AG04450 (cell line): Measurements from ENCODE around the gene SOD3. TPM values are rescaled to one million over a fixed set of nuclear protein-coding genes. Genes with fewer than 3 reads are reported as not detected.
A peak's percentile ranks its signal among the peaks of the same experiment; 100 is the strongest.

Experiments
- CTCF ChIA-PET: fragments of 300-600, 350-600 bp; formaldehyde crosslinking; extraction: SDS; loops from one replicate; lab custom pipeline; 2022; ENCODE audit warnings: antibody characterized with exemption, inconsistent platforms; lab: Charles Lee
- POLR2A ChIA-PET: fragments of 350-600 bp; formaldehyde crosslinking; extraction: SDS; loops from one replicate; lab custom pipeline; 2021; ENCODE audit warnings: antibody characterized with exemption, inconsistent platforms; lab: Yijun Ruan, JAX
- DNase-seq: peaks from one replicate; pipeline ENCODE4 v3.0.0-alpha.2; 2011; ENCODE audit warnings: low read depth, low spot score
- H3K27ac ChIP-seq: one replicate; pipeline ENCODE4 v1.5.1; 2012; ENCODE audit warnings: low read depth, low read length, control low read depth
- H3K27me3 ChIP-seq: one replicate; pipeline ENCODE4 v1.6.0; 2012; ENCODE audit warnings: low read length; ENCODE audit not compliant: control insufficient read depth, insufficient read depth
- H3K4me3 ChIP-seq: 2 replicates; pipeline ENCODE4 v1.5.1; 2011; ENCODE audit warnings: mild to moderate bottlenecking, low read depth, low read length, control low read depth
- H3K9me3 ChIP-seq: 2 replicates; pipeline ENCODE4 v1.5.1; 2012; ENCODE audit warnings: low read length; ENCODE audit not compliant: control insufficient read depth, insufficient read depth
- polyA plus RNA-seq: library from polyadenylated mRNA; depleted of rRNA; stranded (reverse); fragments of >200 nt; gene quantifications from 2 replicates; pipeline ENCODE4 v1.2.3, GENCODE V29; 2011
- TF ChIP-seq, protein P1 (sequence below): IDR thresholded peaks from 2 replicates; pipeline ENCODE4 v1.5.1; 2011; ENCODE audit warnings: low read depth, low read length, control low read depth, inconsistent platforms

The SOD3 gene
- polyA plus RNA-seq, 1 experiment: 3.8 TPM

DNA sequence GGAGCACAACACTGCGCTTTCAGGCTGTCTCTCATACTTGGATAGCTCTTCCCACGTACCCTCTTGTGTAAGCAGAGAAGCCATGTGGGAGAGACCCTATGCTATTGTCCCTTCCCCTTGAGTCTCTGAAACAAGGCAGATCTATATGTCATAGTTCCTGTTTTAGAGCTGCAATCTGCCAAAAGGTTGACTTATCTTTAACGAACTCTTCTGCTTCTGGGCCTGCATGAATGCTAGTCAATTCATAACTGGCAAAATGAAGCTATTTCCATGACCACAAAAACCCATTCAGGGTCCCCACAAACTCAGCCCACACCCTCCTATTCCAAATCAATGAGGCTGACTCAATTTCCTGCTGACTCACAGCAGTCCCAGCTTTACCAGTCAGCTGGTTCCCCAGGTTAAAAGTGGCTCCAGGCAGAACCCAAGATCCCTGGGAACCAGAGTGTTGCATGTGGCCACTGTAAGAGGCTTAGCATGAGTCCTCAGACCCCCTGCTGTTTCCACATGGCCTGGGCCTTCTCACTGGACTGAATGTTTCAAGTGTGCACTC lies 25.3 kb upstream of the SOD3 start:
- peak overlapping the region; percentile 74 for H3K27ac ChIP-seq
- no peaks in the 10 kb centered on the region for H3K27me3 ChIP-seq
- H3K4me3 ChIP-seq: no peak overlapping the region
- no peaks in the 10 kb centered on the region for H3K9me3 ChIP-seq
- POLR2A ChIA-PET: no interaction called here
- TF ChIP-seq, protein P1, sequence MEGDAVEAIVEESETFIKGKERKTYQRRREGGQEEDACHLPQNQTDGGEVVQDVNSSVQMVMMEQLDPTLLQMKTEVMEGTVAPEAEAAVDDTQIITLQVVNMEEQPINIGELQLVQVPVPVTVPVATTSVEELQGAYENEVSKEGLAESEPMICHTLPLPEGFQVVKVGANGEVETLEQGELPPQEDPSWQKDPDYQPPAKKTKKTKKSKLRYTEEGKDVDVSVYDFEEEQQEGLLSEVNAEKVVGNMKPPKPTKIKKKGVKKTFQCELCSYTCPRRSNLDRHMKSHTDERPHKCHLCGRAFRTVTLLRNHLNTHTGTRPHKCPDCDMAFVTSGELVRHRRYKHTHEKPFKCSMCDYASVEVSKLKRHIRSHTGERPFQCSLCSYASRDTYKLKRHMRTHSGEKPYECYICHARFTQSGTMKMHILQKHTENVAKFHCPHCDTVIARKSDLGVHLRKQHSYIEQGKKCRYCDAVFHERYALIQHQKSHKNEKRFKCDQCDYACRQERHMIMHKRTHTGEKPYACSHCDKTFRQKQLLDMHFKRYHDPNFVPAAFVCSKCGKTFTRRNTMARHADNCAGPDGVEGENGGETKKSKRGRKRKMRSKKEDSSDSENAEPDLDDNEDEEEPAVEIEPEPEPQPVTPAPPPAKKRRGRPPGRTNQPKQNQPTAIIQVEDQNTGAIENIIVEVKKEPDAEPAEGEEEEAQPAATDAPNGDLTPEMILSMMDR: no peak
- CTCF ChIA-PET: no interaction called here
- peak; percentile 77 for DNase-seq

DNA sequence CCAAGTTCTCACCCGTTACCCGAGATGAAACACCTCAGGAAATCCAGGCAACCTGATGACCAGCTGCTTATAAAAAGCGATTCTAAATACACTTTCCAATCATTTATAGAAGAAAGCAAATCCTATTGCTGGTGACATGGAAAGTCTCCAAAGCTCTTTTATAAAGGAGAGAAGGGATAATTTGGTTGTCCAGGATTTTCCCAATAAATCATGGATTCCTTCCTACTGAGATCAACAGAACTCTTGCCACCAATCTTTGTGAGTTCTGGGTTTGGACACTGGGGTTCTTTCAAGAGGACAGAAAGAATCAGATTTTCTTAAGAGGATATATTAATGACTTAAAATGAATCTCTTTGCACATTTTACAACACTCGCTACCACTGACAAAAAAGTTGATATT lies 24.7 kb upstream of the SOD3 start:
- no peaks in the 10 kb centered on the region for H3K27me3 ChIP-seq
- no peak overlapping the region for H3K4me3 ChIP-seq
- ChIA-PET POLR2A (no interaction called here), CTCF (no interaction called here)
- peak overlapping the region; percentile 74 for H3K27ac ChIP-seq
- TF ChIP-seq, protein P1: no peak
- no peaks in the 10 kb centered on the region for H3K9me3 ChIP-seq
- DNase-seq: no peak

DNA sequence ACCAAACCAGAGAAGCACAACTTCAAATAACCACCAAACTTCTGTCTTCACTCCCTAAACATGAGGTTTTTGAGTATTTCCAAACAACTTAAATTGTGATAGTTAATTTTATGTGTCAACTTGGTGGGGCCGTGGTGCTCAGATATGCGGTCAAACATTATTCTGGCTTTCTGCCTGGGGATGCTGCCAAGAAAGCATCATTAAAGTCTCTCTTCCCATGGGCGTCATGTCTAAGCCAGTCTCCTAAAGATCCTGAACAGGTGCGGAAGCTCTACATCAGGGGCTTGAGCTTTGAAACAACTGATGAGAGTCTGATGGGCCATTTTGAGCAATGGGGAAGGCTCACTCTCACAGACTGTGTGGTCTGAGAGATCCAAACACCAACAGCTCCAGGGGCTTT lies 24.1 kb upstream of the SOD3 start:
- Histone ChIP-seq H3K27ac (no peak overlapping the region), H3K9me3 (no peaks in the 10 kb centered on the region), H3K27me3 (no peaks in the 10 kb centered on the region), H3K4me3 (no peak overlapping the region)
- no peak for DNase-seq
- ChIA-PET POLR2A (no interaction called here), CTCF (no interaction called here)
- TF ChIP-seq, protein P1: no peak

DNA sequence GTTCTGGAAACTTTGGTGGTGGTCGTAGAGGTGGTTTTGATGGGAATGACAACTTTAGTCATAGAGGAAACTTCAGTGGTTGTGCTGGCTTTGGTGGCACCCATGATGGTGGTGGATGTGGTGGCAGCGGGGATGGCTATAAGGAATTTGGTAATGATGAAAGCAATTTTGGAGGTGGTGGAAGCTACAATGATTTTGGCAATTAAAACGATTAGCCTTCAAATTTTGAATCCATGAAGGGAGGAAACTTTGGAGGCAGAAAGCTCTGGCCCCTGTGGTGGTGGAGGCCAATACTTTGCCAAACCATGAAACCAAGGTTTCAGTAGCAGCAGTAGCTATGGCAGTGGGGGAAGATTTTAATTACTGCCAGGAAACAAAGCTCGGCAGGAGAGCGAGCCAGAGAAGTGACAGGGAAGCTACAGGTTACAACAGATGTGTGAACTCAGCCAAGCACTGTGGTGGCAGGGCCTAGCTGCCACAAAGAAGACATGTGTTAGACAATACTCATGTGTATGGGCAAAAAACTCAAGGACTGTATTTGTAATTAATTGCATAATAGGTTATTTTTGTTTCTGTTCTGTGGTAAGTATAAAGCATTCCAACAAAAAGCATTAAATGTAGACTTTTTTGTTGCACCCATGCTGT lies 23.2 kb upstream of the SOD3 start:
- ChIA-PET CTCF (no interaction called here), POLR2A (no interaction called here)
- Histone ChIP-seq H3K27me3 (no peaks in the 10 kb centered on the region), H3K9me3 (no peaks in the 10 kb centered on the region), H3K4me3 (no peak overlapping the region), H3K27ac (no peak overlapping the region)
- no peak for DNase-seq
- TF ChIP-seq, protein P1: no peak

DNA sequence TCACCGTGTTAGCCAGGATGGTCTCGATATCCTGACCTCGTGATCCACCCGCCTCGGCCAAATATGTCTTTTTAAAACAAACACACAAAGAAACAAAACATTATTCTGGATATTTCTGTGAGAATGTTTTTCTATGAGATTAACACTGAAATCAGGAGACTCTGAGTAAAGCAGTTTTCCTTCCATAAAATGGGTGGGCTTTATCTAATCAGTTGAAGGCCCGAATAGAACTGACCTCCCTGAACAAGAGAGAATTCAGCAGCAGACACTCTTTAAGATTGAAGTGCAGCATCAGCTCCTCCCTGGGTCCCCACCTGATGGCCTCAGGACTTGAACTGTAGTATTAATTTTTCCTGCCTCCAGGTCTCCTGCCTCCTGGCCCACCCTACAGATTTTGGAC lies 22.4 kb upstream of the SOD3 start:
- no peak overlapping the region for H3K27ac ChIP-seq
- POLR2A ChIA-PET: no interaction called here

More for the DNA sequence above, 22.4 kb upstream of the SOD3 start:
- Histone ChIP-seq H3K27me3 (no peaks in the 10 kb centered on the region), H3K4me3 (no peak overlapping the region), H3K9me3 (no peaks in the 10 kb centered on the region)
- TF ChIP-seq, protein P1: no peak
- CTCF ChIA-PET: no interaction called here
- no peak for DNase-seq
